Chondrocyte (in vitro differentiated cells): ENCODE measurements around the gene RAD51B. TPM values are rescaled to one million over a fixed set of nuclear protein-coding genes. Genes with fewer than 3 reads are reported as not detected.

Source experiments
- DNase-seq: peaks from one replicate; pipeline ENCODE4 v3.0.0; 2021; ENCODE audit warnings: mixed read lengths, low spot score
- H3K27ac Mint-ChIP-seq: one replicate; pipeline ENCODE4 v1.8.0; 2021; ENCODE audit warnings: mild to moderate bottlenecking, moderate library complexity, mixed read lengths; ENCODE audit not compliant: unreplicated experiment
- H3K27me3 Mint-ChIP-seq: 2 replicates; pipeline ENCODE4 v1.8.0; 2021; ENCODE audit warnings: low read depth, mixed read lengths
- H3K36me3 Mint-ChIP-seq: 2 replicates; pipeline ENCODE4 v1.8.0; 2021; ENCODE audit warnings: low read depth, mixed read lengths
- H3K4me1 Mint-ChIP-seq: 2 replicates; pipeline ENCODE4 v1.8.0; 2021; ENCODE audit warnings: low read depth, mild to moderate bottlenecking, mixed read lengths
- H3K4me3 Mint-ChIP-seq: one replicate; pipeline ENCODE4 v1.8.0; 2021; ENCODE audit warnings: mild to moderate bottlenecking, moderate library complexity, mixed read lengths; ENCODE audit not compliant: unreplicated experiment
- H3K9me3 Mint-ChIP-seq: 2 replicates; pipeline ENCODE4 v1.8.0; 2021; ENCODE audit warnings: low read depth, mixed read lengths
- total RNA-seq: library from RNA; stranded (reverse); gene quantifications from 3 replicates; pipeline ENCODE4 v1.2.1, GENCODE V29; 2021
- TF ChIP-seq, protein P1 (sequence below): fragments of 200-600 bp; sonication (generic); IDR thresholded peaks from 2 replicates; pipeline ENCODE4 v1.5.0; 2021; ENCODE audit warnings: antibody characterized with exemption, mild to moderate bottlenecking, moderate library complexity

Gene RAD51B
- total RNA-seq, 1 donor from 2014 or later = 8.2 TPM

DNA sequence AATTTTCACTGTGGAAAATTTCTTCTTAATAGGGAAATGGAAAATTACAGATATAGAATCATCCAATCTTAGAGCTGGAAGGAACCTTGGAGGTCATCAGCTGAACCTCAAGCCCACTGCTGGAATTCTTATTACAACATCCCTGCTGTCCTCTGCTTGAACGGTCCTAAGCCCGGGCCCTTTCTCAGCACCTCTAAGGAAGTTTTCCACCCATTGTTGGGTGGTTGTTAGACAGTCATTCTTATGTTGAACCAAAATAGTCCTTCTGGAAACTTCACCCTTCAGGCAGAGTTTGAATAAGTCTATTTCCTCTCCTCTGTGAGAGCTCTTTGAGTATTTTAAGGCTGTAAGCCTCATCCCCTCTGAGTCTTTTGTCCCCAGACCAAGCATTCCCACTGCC, 902.6 kb downstream of the RAD51B start:
- Mint-ChIP-seq H3K27me3 (no peaks in the 10 kb centered on the region), H3K9me3 (peaks cover 8% of the 10 kb centered on the region), H3K4me1 (peaks cover 6% of the 10 kb centered on the region), H3K27ac (no peak overlapping the region), H3K36me3 (no peaks in the 10 kb centered on the region), H3K4me3 (no peak overlapping the region)
- TF ChIP-seq, protein P1, sequence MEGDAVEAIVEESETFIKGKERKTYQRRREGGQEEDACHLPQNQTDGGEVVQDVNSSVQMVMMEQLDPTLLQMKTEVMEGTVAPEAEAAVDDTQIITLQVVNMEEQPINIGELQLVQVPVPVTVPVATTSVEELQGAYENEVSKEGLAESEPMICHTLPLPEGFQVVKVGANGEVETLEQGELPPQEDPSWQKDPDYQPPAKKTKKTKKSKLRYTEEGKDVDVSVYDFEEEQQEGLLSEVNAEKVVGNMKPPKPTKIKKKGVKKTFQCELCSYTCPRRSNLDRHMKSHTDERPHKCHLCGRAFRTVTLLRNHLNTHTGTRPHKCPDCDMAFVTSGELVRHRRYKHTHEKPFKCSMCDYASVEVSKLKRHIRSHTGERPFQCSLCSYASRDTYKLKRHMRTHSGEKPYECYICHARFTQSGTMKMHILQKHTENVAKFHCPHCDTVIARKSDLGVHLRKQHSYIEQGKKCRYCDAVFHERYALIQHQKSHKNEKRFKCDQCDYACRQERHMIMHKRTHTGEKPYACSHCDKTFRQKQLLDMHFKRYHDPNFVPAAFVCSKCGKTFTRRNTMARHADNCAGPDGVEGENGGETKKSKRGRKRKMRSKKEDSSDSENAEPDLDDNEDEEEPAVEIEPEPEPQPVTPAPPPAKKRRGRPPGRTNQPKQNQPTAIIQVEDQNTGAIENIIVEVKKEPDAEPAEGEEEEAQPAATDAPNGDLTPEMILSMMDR = no peak
- DNase-seq = no peak

GRCh38 chr14:68722968-68723566, 903.5 kb downstream of the RAD51B start:
- no peak overlapping the region for H3K27ac Mint-ChIP-seq
- H3K9me3 Mint-ChIP-seq = peaks cover 10% of the 10 kb centered on the region

DNA sequence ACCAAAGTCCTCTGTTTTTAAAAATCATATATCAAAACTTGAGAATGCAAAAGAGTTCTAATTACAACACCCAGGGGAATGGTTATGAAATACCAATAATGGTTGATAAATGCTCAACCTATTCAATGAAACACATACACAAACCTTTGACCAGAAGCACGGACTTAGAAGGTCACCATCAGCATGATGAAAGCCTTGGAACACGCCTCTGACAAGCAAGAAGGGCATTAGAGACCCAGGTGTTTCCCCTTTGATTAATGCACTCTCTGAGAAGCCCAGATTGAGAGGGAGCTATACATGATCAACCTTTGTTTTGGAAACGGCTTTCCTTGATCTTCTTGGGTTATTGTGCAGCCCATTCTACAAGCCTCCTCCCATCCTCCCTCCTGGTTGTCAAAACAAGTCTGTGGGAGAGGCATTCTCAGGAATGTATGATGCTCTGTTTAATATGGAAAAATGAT, 904.3 kb downstream of the RAD51B start:
- Mint-ChIP-seq H3K4me1 (peaks cover 6% of the 10 kb centered on the region), H3K27ac (no peak overlapping the region), H3K27me3 (peaks cover 4% of the 10 kb centered on the region), H3K4me3 (no peak overlapping the region), H3K36me3 (no peaks in the 10 kb centered on the region), H3K9me3 (peaks cover 10% of the 10 kb centered on the region)
- TF ChIP-seq, protein P1 = no peak
- no peak for DNase-seq

More at GRCh38 chr14:68722968-68723566, 903.5 kb downstream of the RAD51B start:
- no peak for DNase-seq
- H3K4me1 Mint-ChIP-seq = peaks cover 6% of the 10 kb centered on the region
- no peaks in the 10 kb centered on the region for H3K36me3 Mint-ChIP-seq
- H3K4me3 Mint-ChIP-seq = no peak overlapping the region
- peaks cover 4% of the 10 kb centered on the region for H3K27me3 Mint-ChIP-seq
- TF ChIP-seq, protein P1 = no peak

DNA sequence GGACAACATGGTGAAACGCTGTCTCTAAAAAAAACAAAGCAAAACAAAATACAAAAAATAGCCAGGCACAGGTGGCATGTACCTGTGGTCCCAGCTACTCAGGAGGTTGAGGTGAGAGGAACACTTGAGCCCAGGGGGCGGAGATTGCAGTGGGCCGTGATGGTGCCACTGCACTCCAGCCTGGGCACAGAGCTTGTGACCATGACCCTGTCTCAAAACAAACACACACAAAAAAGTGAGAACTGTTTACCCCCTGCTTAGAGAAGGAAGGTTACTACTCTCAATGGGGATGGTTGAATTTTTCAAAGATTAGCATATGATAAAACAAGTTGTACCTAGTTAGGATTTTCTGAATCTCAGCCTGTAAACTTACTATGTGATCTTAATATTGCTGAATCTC, 905.3 kb downstream of the RAD51B start:
- H3K9me3 Mint-ChIP-seq = peaks cover 10% of the 10 kb centered on the region
- peaks cover 6% of the 10 kb centered on the region for H3K4me1 Mint-ChIP-seq
- H3K36me3 Mint-ChIP-seq = no peaks in the 10 kb centered on the region
- peaks cover 4% of the 10 kb centered on the region for H3K27me3 Mint-ChIP-seq
- DNase-seq = no peak
- H3K4me3 Mint-ChIP-seq = no peak overlapping the region
- TF ChIP-seq, protein P1 = no peak
- H3K27ac Mint-ChIP-seq = no peak overlapping the region

- H3K4me1 Mint-ChIP-seq = peaks cover 6% of the 10 kb centered on the region
- H3K36me3 Mint-ChIP-seq = no peaks in the 10 kb centered on the region
- TF ChIP-seq, protein P1 = no peak
- peaks cover 2% of the 10 kb centered on the region for H3K9me3 Mint-ChIP-seq
- DNase-seq = no peak
- peaks cover 4% of the 10 kb centered on the region for H3K27me3 Mint-ChIP-seq
- no peak overlapping the region for H3K27ac Mint-ChIP-seq
- H3K4me3 Mint-ChIP-seq = no peak overlapping the region
Observed at GRCh38 chr14:68726093-68726695, 906.6 kb downstream of the RAD51B start.
